ENCODE results near the gene MDGA2. TPM values are rescaled to one million over a fixed set of nuclear protein-coding genes. Genes with fewer than 3 reads are reported as not detected.
"Not testable (repeated sequence)": the region's sequence is repeated elsewhere in the genome, so short reads cannot be mapped to it uniquely, and the experiment has no call there.

Gene MDGA2
- total RNA-seq, 1 experiment from 2014 or later = 0.69 TPM

DNA sequence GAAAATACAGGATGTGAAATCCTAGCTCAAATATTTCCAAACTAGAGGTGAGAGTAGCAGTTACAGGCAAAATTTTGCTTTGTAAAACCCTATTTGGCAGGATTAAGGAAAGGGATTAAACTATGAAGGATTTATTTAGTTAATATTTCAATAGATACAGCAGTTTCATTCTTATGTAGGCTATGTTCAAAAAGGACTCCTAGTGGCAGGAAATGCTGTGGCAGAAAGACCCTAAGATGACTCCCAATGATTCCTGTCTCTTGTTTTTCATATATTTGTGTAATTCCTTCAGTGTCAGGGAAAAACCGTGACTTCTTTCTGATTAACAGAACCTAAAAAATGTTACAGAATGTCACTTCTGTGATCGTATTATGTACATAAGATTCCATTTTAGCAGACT lies 724.3 kb downstream of the MDGA2 start:
- no peak for DNase-seq (ENCODE audit: low read depth)

DNA sequence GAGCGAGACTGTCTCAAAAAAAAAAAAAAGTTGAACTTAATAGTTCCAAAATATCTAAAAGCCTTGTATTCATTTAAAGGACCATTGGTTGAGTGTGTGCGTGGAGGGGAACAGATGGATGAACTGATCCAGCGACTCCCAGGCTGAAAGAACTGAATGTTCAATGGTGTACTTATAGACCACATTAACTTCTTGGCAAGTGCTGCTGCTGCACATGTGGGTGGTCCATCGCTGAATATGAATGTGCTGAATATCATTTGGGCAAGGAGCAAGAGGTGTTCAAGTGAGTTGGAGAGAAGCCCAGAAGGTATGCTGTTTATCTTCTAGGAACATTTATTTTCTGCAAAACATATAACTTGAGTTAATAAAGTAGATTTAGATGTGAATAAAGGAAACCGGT lies 734.8 kb downstream of the MDGA2 start:
- no peak for DNase-seq (ENCODE audit: low read depth)

DNA sequence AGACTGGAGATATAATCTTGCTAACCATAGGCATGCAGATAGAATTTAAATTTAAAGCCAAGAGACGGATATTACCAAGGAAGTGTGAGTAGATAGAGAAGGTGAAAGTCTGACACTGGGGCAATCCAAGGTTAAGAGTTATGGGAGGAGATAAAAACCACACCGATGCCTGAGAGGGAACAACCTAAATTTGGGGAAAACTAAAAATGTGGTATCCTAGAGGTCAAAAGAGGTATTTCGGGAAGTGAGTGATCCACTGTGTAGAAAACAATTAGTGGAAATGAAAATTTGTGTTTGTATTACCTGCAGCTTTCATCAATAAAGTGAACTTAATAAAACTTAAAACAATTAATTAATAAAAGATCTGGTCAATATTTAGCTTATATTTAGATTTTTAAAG lies 754.9 kb downstream of the MDGA2 start:
- no peak for DNase-seq (ENCODE audit: low read depth)

DNA sequence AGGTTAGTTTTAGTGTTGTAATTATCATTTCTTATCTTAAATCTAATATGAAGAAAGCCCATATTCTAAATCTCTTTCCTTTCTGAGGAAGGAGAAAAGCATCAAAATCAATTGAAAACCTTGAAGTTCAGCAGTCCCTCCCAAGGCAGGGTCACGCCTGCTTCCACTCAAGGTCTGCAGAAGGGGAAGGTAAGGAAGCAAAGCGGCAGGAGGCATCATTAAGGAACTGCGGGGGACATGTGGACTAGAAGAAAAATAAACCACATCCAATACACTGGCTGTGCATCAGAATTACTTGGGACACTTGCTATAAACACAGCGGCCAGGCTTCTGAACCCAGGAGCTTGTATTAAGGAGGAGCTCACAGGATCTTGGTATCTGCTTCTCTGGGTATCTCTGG lies 759.9 kb downstream of the MDGA2 start:
- DNase-seq (ENCODE audit: low read depth) = not testable (repeated sequence)

DNA sequence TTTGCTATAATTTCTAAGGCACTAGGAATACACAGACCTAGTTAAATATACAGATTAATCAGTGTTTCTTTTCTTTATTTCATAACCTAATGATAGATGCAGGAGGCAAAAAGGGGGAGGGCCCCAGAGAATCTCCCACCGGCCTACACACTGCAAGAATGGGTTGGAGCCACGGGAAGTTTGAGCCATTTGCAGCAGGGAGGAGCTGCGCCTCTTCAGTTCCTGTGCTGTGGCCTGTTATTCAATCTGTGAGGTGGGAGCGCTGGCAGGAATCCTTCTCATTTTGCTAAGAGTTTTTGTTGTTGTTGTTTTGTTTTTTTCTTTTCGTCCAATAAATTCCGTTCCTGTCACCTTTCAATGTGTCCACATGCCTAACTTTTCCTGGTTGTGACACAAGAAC lies 772.6 kb downstream of the MDGA2 start:
- no peak for DNase-seq (ENCODE audit: low read depth)

DNA sequence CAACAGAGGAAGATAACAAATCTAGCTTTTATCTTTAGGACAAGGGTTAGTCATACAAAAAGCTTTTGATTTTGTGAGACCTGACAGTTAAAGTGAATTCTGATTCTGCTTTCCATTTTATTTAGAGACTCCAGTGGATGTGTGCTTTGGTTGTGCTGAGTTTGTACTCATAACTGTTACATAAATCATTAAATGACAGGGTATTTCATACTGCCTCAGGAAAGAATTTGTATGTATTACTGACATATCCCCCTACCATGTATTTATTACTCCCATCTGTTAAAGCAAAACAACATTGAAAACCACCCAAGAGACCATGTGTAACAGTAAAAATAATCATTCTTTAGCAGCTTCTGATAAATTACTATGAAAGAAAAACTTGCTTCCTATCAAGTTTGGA lies 780.9 kb downstream of the MDGA2 start:
- no peak for DNase-seq (ENCODE audit: low read depth)

DNA sequence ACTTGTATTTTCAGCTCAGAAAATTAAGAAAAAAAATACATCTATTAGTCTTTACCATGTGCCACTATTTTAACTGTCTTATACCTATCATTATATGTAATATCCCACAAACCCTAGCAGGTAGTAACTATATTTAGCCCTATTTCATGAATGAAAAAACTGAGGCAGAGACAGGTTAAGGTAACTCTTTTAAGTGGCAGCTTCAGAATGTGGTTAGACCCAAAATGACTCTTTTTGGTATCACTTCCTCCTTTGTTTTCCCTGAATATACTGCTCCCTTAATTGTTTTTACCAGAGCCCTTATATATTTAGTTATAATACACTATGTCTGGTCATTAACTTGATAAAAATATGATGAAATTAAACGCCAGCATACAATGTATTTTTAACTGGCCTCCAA lies 788.3 kb downstream of the MDGA2 start:
- no peak for DNase-seq (ENCODE audit: low read depth)

DNA sequence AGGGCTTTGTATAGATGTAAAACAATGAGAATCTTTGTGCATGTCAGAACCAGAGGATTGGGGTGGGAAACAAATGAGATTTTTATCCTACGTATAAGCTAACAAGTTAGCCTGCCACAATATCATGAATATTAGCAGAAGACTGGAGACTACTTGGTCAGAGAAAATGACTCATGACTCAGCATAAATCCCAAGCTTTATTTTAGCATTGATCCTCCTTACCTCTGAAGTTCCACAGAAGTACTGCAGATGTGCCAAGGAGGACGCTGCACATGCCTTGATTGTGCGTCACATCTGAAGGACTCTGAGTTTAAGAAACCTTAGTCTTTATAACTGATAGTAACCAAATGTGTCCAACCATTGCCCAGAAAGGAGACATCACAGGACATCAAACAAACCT lies 789.8 kb downstream of the MDGA2 start:
- no peak for DNase-seq (ENCODE audit: low read depth)

DNA sequence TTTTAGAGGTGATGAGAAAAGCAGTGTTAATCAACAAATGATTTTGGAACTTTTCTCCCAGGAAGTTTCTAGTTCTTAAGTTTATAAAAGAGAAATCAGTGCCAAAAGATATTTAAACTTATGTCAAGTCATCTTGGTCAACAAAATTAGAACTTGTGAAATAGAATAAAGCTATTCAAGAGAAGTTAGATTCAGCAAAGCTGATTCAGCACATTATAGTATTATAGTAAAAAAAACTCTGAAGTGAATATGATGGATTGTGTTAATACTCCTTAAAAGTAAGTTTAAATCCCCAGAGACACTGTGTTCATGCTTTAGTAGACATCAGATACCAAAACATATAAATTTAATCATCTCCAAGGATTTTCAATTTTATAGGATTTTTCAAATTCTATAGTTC lies 813.7 kb downstream of the MDGA2 start:
- DNase-seq (ENCODE audit: low read depth) = no peak

DNA sequence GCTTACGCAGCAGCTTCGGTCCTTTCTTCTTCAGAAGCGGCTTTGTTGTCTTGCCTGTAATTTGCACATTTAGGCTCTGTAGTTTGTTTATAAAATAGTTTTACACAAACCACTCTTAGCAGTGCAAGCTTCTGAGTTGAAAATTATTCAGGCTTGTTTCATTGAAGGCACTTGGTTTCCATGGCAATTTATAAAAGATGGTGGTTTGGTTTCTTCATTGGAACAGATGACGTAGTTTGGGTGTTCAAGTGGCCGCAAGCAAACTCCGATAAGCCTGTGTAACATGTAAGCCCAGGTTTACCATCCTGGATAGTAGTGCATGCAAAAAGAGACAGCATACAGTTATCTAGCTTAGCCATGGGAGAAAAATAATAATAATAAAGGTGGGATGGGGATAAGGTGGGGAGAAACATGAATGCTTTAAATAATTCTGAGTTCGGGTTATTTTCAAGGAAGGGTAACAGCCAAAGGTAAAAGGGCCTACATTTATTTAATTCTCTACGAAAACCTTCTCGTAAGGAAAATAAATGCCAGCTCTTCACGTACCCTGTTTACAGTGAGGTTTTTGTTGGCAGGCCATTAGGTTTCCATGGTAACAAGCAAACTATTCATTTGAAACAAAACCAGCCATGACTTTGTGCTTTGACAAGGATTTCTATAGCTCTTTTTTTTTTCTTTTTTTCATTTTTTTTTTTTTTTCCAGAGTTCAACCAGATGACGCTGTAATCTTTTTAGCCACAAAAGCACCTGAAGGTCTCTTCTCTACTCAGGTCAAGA lies 834.3 kb downstream of the MDGA2 start:
- no peak for DNase-seq (ENCODE audit: low read depth)

DNA sequence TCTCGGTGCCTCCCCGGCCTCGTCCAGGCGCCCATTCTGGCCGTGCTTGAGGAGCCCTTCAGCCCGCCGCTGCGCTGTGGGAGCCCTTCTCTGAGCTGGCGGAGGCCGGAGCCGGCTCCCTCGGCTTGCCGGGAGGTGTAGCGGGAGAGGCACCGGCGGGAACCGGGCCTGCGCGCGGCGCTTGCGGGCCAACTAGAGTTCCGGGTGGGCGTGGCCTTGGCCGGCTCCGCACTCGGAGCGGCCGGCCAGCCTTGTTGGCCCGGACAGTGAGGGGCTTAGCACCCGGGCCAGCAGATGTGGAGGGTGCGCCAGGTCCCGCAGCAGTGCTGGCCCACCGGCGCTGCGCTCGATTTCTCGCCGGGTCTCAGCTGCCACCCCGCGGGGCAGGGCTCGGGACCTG lies 855.1 kb downstream of the MDGA2 start:
- peak; percentile 34 for DNase-seq (ENCODE audit: low read depth)

DNA sequence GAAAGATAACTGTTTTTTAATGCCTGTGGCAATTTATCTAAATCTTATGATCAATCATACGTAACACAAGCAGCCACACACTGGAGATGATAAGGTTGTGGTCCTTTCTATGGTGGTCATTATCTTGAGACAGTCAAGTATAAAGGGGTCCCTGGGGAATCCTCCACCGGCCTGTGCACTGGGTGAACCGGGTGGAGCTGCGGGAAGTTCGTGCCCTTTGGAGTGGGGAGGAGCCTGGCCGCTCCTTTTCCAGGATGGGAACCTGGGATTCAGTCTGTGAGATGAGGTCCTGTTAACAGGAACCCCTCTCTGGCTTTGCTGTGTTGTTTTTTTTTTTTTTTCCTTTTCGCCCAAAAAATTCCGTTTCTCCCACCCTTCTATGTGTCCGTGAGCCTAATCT lies 856.3 kb downstream of the MDGA2 start:
- DNase-seq (ENCODE audit: low read depth) = no peak

DNA sequence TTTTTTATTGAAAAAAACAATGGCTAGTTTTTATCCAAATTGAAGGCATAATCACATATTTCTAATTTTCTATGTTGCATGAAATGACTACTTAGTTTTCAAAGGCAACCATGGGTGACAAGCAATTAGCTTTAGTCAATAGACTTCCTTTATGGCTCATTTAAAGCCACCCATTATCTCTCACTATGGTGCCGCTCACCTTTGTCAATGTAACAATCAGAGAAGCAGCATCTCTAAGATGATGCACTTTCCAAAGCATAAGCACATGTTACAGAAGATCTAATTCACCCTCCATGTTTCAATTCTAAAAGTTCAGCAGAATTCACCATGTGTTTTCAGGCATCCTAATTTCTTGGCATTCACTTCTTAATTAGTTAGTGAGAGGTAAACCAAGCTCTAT lies 857.3 kb downstream of the MDGA2 start:
- DNase-seq (ENCODE audit: low read depth) = no peak

DNA sequence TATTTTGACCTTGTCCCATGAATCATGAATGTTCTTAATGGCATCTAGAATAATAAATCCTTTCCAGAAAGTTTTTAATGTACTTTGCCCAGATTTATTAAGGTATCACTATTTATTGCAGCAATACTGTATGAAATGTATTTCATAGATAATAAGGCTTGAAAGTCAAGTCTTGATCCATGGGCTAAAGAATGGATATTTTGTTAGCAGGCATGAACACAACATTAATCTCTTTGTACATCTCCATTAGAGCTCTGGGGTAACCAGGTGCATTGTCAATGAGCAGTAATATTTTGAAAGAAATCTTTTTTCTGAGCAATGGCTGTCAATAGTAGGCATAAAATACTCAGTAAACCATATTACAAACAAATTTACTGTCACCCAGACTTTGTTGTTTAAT lies 882.3 kb downstream of the MDGA2 start:
- no peak for DNase-seq (ENCODE audit: low read depth)

Measured in Daoy (cell line).